Vein endothelial cell (primary cell): Measurements from ENCODE around the gene DPM2. TPM values are rescaled to one million over a fixed set of nuclear protein-coding genes. Genes with fewer than 3 reads are reported as not detected.

Source experiments
- total RNA-seq: library from RNA; depleted of rRNA; stranded (reverse); fragments of >200 nt; gene quantifications from 2 replicates; pipeline ENCODE4 v1.2.3, GENCODE V29; 2012

DPM2 gene
- 15.7 and 19.6 TPM in 2 replicates for total RNA-seq

GRCh38 chr9:127937388-127938297 is at the start of gene DPM2:
DPM2 (minus strand) TSS chr9:127937854; CDS start chr9:127937820, 34 bp downstream.

GRCh38 chr9:127980706-127981558 is 43.3 kb upstream of the DPM2 start, which contains the start of gene EEIG1:
EEIG1 (minus strand) TSS chr9:127980989; CDS start chr9:127980137, 852 bp downstream.

GRCh38 chr9:127930231-127931091 is 7.2 kb downstream of the DPM2 start, which contains the start of gene PIP5KL1:
PIP5KL1 (minus strand) TSS chr9:127930777; CDS start chr9:127930752, 25 bp downstream.

GRCh38 chr9:127916720-127917581 is 20.7 kb downstream of the DPM2 start, which contains the start of gene ST6GALNAC4:
ST6GALNAC4 (minus strand) TSS chr9:127917041; CDS start chr9:127916419, 622 bp downstream.

GRCh38 chr9:127899128-127899943 is 38.3 kb downstream of the DPM2 start, which contains the start of gene ST6GALNAC6:
ST6GALNAC6 (minus strand) TSS chr9:127899603; CDS start chr9:127897981, 1,622 bp downstream.

Other genes starting within 250 kb of the DPM2 start
- not detected in 2 replicates for gene CFAP157, start 230.9 kb downstream of the DPM2 start, total RNA-seq
- 22.8 and 24.2 TPM in 2 replicates for gene PTRH1, start 222.2 kb downstream of the DPM2 start, total RNA-seq
- not detected in 2 replicates for gene TTC16, start 221.8 kb downstream of the DPM2 start, total RNA-seq
- 9.1 and 9.2 TPM in 2 replicates for gene TOR2A, start 202.6 kb downstream of the DPM2 start, total RNA-seq
- gene SH2D3C, start 159.2 kb downstream of the DPM2 start, total RNA-seq: 71.9 and 85.9 TPM in 2 replicates
- gene CDK9, start 151.8 kb downstream of the DPM2 start, total RNA-seq: 110 and 120 TPM in 2 replicates
- gene FPGS, start 135.0 kb downstream of the DPM2 start, total RNA-seq: 103 and 117 TPM in 2 replicates
- 209 and 301 TPM in 2 replicates for gene ENG, start 83.2 kb downstream of the DPM2 start, total RNA-seq
- gene AK1, start 60.2 kb downstream of the DPM2 start, total RNA-seq: 66.9 and 72.8 TPM in 2 replicates
- 46.1 and 53.2 TPM in 2 replicates for gene ST6GALNAC6, start 38.3 kb downstream of the DPM2 start, total RNA-seq
- gene ST6GALNAC4, start 20.8 kb downstream of the DPM2 start, total RNA-seq: 75.8 and 85.3 TPM in 2 replicates
- 0.29 and 0.65 TPM in 2 replicates for gene PIP5KL1, start 7.1 kb downstream of the DPM2 start, total RNA-seq
- gene EEIG1, start 43.1 kb upstream of the DPM2 start, total RNA-seq: 10.6 and 12.1 TPM in 2 replicates
- gene NAIF1, start 129.5 kb upstream of the DPM2 start, total RNA-seq: 7.5 and 9.3 TPM in 2 replicates
- gene SLC25A25, start 130.4 kb upstream of the DPM2 start, total RNA-seq: 22.5 and 22.9 TPM in 2 replicates
- gene PTGES2, start 189.9 kb upstream of the DPM2 start, total RNA-seq: 71.2 and 71.5 TPM in 2 replicates
- not detected in 2 replicates for gene LCN2, start 211.6 kb upstream of the DPM2 start, total RNA-seq
- gene BBLN, start 222.4 kb upstream of the DPM2 start, total RNA-seq: 59.2 and 82.6 TPM in 2 replicates